GM12891 (cell line): ENCODE measurements around the gene NPAS1.

Experiments
- PAX5 ChIP-seq: IDR thresholded peaks from 2 replicates; pipeline ENCODE4 v1.6.1; 2011; ENCODE audit warnings: low read length, moderate library complexity, mild to moderate bottlenecking; ENCODE audit not compliant: insufficient read depth, severe bottlenecking
- POLR2A ChIP-seq: IDR thresholded peaks from 2 replicates; pipeline ENCODE4 v1.6.1; 2011; ENCODE audit warnings: low read depth, low read length, control low read depth
- POLR2AphosphoS5 ChIP-seq: IDR thresholded peaks from 2 replicates; pipeline ENCODE4 v1.6.1; 2011; ENCODE audit warnings: low read depth, low read length, control low read depth
- POU2F2 ChIP-seq: IDR thresholded peaks from 2 replicates; pipeline ENCODE4 v1.6.1; 2011; ENCODE audit warnings: low read depth, mild to moderate bottlenecking, control low read depth, low read length, moderate library complexity
- SPI1 ChIP-seq: IDR thresholded peaks from 2 replicates; pipeline ENCODE4 v1.6.1; 2011; ENCODE audit warnings: low read depth, low read length, control low read depth
- TAF1 ChIP-seq: IDR thresholded peaks from 2 replicates; pipeline ENCODE4 v1.6.1; 2011; ENCODE audit warnings: low read depth, low read length, control low read depth

- no peak for TF ChIP-seq POLR2A
- no peak for TF ChIP-seq POLR2AphosphoS5
- no peak for TF ChIP-seq TAF1
- no peak for TF ChIP-seq SPI1
- TF ChIP-seq PAX5, result no peak
- no peak for TF ChIP-seq POU2F2
Observed at GRCh38 chr19:47022140-47022536, 2.5 kb downstream of the NPAS1 start.
